HL-60/S4 treated with phorbol 12-myristate 13-acetate at 8.2 ng/mL for 4 days and 3 days (cell line): Measurements from ENCODE around the gene SETD2.

Experiments
- in situ Hi-C: fragments of 300-500 bp; cut with MboI; formaldehyde crosslinking; loops from 2 replicates; pipeline ENCODE4 v1.15.0; 2022; ENCODE audit warnings: low sequenced_read_pairs

Gene SETD2

GRCh38 chr3:47000922-47001730 is 162.8 kb downstream of the SETD2 start:
- in situ Hi-C loops = no loop called here

- in situ Hi-C loops = no loop called here
Measured at GRCh38 chr3:47000198-47000815, 163.6 kb downstream of the SETD2 start.

GRCh38 chr3:46999516-47000197 is 164.3 kb downstream of the SETD2 start:
- in situ Hi-C loops = no loop called here

GRCh38 chr3:46998852-46999515 is 164.9 kb downstream of the SETD2 start:
- in situ Hi-C loops = no loop called here

GRCh38 chr3:46998121-46998851 is 165.6 kb downstream of the SETD2 start:
- in situ Hi-C loops = no loop called here

GRCh38 chr3:46997453-46998091 is 166.3 kb downstream of the SETD2 start:
- in situ Hi-C loops = no loop called here

- in situ Hi-C loops = no loop called here
Measured at GRCh38 chr3:46996689-46997452, 167.0 kb downstream of the SETD2 start.

GRCh38 chr3:46995901-46996562 is 167.9 kb downstream of the SETD2 start:
- in situ Hi-C loops = no loop called here

- in situ Hi-C loops = no loop called here
Measured at GRCh38 chr3:46994801-46995731, 168.8 kb downstream of the SETD2 start.

GRCh38 chr3:46993986-46994385 is 169.9 kb downstream of the SETD2 start:
- in situ Hi-C loops = no loop called here

- in situ Hi-C loops = no loop called here
Measured at GRCh38 chr3:46993292-46993691, 170.6 kb downstream of the SETD2 start.

- in situ Hi-C loops = no loop called here
Measured at GRCh38 chr3:46992231-46992630, 171.7 kb downstream of the SETD2 start.

GRCh38 chr3:46991406-46992165 is 172.3 kb downstream of the SETD2 start:
- in situ Hi-C loops = no loop called here

GRCh38 chr3:46990573-46991374 is 173.1 kb downstream of the SETD2 start:
- in situ Hi-C loops = no loop called here

GRCh38 chr3:46989146-46989810 is 174.6 kb downstream of the SETD2 start:
- in situ Hi-C loops = no loop called here

- in situ Hi-C loops = no loop called here
Measured at GRCh38 chr3:46988616-46989015, 175.3 kb downstream of the SETD2 start.
